Dendritic cell treated with granulocyte-macrophage colony-stimulating factor and Interleukin-4, amounts not matched to agents 40 ng/mL and 50 ng/mL, for 4 days (primary cell): ENCODE data around the gene CCNI2.
"Not testable (repeated sequence)": the region's sequence is repeated elsewhere in the genome, so short reads cannot be mapped to it uniquely, and the experiment has no call there.

Experiments used
- H3K27ac Mint-ChIP-seq: one replicate; pipeline ENCODE4 v1.8.0; 2022; ENCODE audit warnings: mild to moderate bottlenecking, mixed read lengths
- H3K27me3 Mint-ChIP-seq: one replicate; pipeline ENCODE4 v1.8.0; 2022; ENCODE audit warnings: mild to moderate bottlenecking, mixed read lengths
- H3K36me3 Mint-ChIP-seq: one replicate; pipeline ENCODE4 v1.8.0; 2022; ENCODE audit warnings: low read depth, mixed read lengths
- H3K4me1 Mint-ChIP-seq: one replicate; pipeline ENCODE4 v1.8.0; 2022; ENCODE audit warnings: low read depth, mixed read lengths
- H3K4me3 Mint-ChIP-seq: one replicate; pipeline ENCODE4 v1.8.0; 2022; ENCODE audit warnings: mild to moderate bottlenecking, moderate library complexity, mixed read lengths
- H3K9me3 Mint-ChIP-seq: one replicate; pipeline ENCODE4 v1.8.0; 2022; ENCODE audit warnings: mixed read lengths
- intact Hi-C: fragments of 100-400 bp; cut with micrococcal nuclease; formaldehyde crosslinking; loops from one replicate; pipeline ENCODE4 v1.15.0; 2022

CCNI2 gene

GRCh38 chr5:132788990-132789886 is 42.0 kb downstream of the CCNI2 start:
- H3K9me3 Mint-ChIP-seq, result no peaks in the 10 kb centered on the region
- peaks cover 53% of the 10 kb centered on the region for H3K27me3 Mint-ChIP-seq
- H3K4me1 Mint-ChIP-seq, result peaks cover 10% of the 10 kb centered on the region
- H3K36me3 Mint-ChIP-seq, result no peaks in the 10 kb centered on the region
- H3K4me3 Mint-ChIP-seq, result no peak overlapping the region
- intact Hi-C loops, result no loop called here
- H3K27ac Mint-ChIP-seq, result no peak overlapping the region

- no peak overlapping the region for H3K4me3 Mint-ChIP-seq
- H3K27ac Mint-ChIP-seq, result no peak overlapping the region
- H3K4me1 Mint-ChIP-seq, result peaks cover 5% of the 10 kb centered on the region
- intact Hi-C loops, result no loop called here
- H3K9me3 Mint-ChIP-seq, result no peaks in the 10 kb centered on the region
- H3K27me3 Mint-ChIP-seq, result peaks cover 53% of the 10 kb centered on the region
- no peaks in the 10 kb centered on the region for H3K36me3 Mint-ChIP-seq
Observed at GRCh38 chr5:132790201-132790865, 43.1 kb downstream of the CCNI2 start.

GRCh38 chr5:132791026-132791425 is 43.8 kb downstream of the CCNI2 start:
- Mint-ChIP-seq H3K27ac (no peak overlapping the region), H3K4me1 (no peaks in the 10 kb centered on the region), H3K9me3 (no peaks in the 10 kb centered on the region), H3K36me3 (no peaks in the 10 kb centered on the region), H3K27me3 (peaks cover 46% of the 10 kb centered on the region), H3K4me3 (no peak overlapping the region)
- intact Hi-C loops, result no loop called here

- no peak overlapping the region for H3K27ac Mint-ChIP-seq
- no peak overlapping the region for H3K4me3 Mint-ChIP-seq
- H3K27me3 Mint-ChIP-seq, result peaks cover 58% of the 10 kb centered on the region
- no peaks in the 10 kb centered on the region for H3K36me3 Mint-ChIP-seq
- H3K4me1 Mint-ChIP-seq, result no peaks in the 10 kb centered on the region
- H3K9me3 Mint-ChIP-seq, result no peaks in the 10 kb centered on the region
- intact Hi-C loops, result no loop called here
Observed at GRCh38 chr5:132797651-132798050, 50.4 kb downstream of the CCNI2 start.

- Mint-ChIP-seq H3K27ac (no peak overlapping the region), H3K27me3 (peaks cover 59% of the 10 kb centered on the region), H3K9me3 (no peaks in the 10 kb centered on the region), H3K4me1 (peaks cover 7% of the 10 kb centered on the region), H3K36me3 (no peaks in the 10 kb centered on the region), H3K4me3 (no peak overlapping the region)
- intact Hi-C loops, result no loop called here
Observed at GRCh38 chr5:132799392-132799791, 52.2 kb downstream of the CCNI2 start.

GRCh38 chr5:132800545-132800944 is 53.3 kb downstream of the CCNI2 start:
- Mint-ChIP-seq H3K4me1 (peaks cover 10% of the 10 kb centered on the region), H3K9me3 (no peaks in the 10 kb centered on the region), H3K36me3 (no peaks in the 10 kb centered on the region), H3K4me3 (no peak overlapping the region), H3K27ac (no peak overlapping the region), H3K27me3 (peaks cover 63% of the 10 kb centered on the region)
- intact Hi-C loops, result no loop called here

- no peak overlapping the region for H3K4me3 Mint-ChIP-seq
- no peaks in the 10 kb centered on the region for H3K36me3 Mint-ChIP-seq
- no peaks in the 10 kb centered on the region for H3K9me3 Mint-ChIP-seq
- no peak overlapping the region for H3K27ac Mint-ChIP-seq
- H3K27me3 Mint-ChIP-seq, result peaks cover 66% of the 10 kb centered on the region
- intact Hi-C loops, result no loop called here
- peaks cover 10% of the 10 kb centered on the region for H3K4me1 Mint-ChIP-seq
Observed at GRCh38 chr5:132802044-132802684, 54.9 kb downstream of the CCNI2 start.

- H3K9me3 Mint-ChIP-seq, H3K4me3 Mint-ChIP-seq, H3K27ac Mint-ChIP-seq, H3K36me3 Mint-ChIP-seq, intact Hi-C loops: not testable (repeated sequence)
- Mint-ChIP-seq H3K4me1 (peaks cover 10% of the 10 kb centered on the region), H3K27me3 (peaks cover 70% of the 10 kb centered on the region)
Observed at GRCh38 chr5:132802685-132803066, 55.5 kb downstream of the CCNI2 start.
